Activated CD4-positive, alpha-beta T cell treated with anti-CD3 and anti-CD28 coated beads for 1 hour (primary cell): ENCODE results near the gene IMMT.
"Not testable (repeated sequence)": the region's sequence is repeated elsewhere in the genome, so short reads cannot be mapped to it uniquely, and the experiment has no call there.

Source experiments
- DNase-seq: peaks from one replicate; pipeline ENCODE4 v3.0.0-alpha.2; 2020

The IMMT gene

GRCh38 chr2:86195055-86195807 is at the start of gene IMMT:
TSS of gene IMMT (minus strand) at chr2:86195462. CDS start at chr2:86195382, 80 bp downstream.
- peak; percentile 91 for DNase-seq

GRCh38 chr2:86244781-86245180 is 49.5 kb upstream of the IMMT start:
- DNase-seq = not testable (repeated sequence)

- no peak for DNase-seq
Measured at GRCh38 chr2:86243950-86244733, 48.9 kb upstream of the IMMT start.

GRCh38 chr2:86243272-86243671 is 48.0 kb upstream of the IMMT start:
- no peak for DNase-seq

- DNase-seq = no peak
Measured at GRCh38 chr2:86241611-86242010, 46.3 kb upstream of the IMMT start.

- no peak for DNase-seq
Measured at GRCh38 chr2:86240251-86240650, 45.0 kb upstream of the IMMT start.

- no peak for DNase-seq
Measured at GRCh38 chr2:86239745-86240144, 44.5 kb upstream of the IMMT start.

- no peak for DNase-seq
Measured at GRCh38 chr2:86239326-86239725, 44.1 kb upstream of the IMMT start.

- peak; percentile 37 for DNase-seq
Measured at GRCh38 chr2:86238354-86238753, 43.1 kb upstream of the IMMT start.

GRCh38 chr2:86237172-86237571 is 41.9 kb upstream of the IMMT start:
- DNase-seq = no peak

- DNase-seq = no peak
Measured at GRCh38 chr2:86235196-86235980, 40.1 kb upstream of the IMMT start.

- DNase-seq = no peak
Measured at GRCh38 chr2:86234563-86235131, 39.4 kb upstream of the IMMT start.

- no peak for DNase-seq
Measured at GRCh38 chr2:86233436-86233835, 38.2 kb upstream of the IMMT start.

- no peak for DNase-seq
Measured at GRCh38 chr2:86232910-86233309, 37.6 kb upstream of the IMMT start.

GRCh38 chr2:86232373-86232784 is 37.1 kb upstream of the IMMT start:
- DNase-seq = no peak

GRCh38 chr2:86231680-86232372 is 36.6 kb upstream of the IMMT start:
- no peak for DNase-seq

- DNase-seq = no peak
Measured at GRCh38 chr2:86230961-86231360, 35.7 kb upstream of the IMMT start.

- no peak for DNase-seq
Measured at GRCh38 chr2:86229221-86229620, 34.0 kb upstream of the IMMT start.

GRCh38 chr2:86228574-86228973 is 33.3 kb upstream of the IMMT start:
- DNase-seq = not testable (repeated sequence)

- no peak for DNase-seq
Measured at GRCh38 chr2:86227685-86228084, 32.4 kb upstream of the IMMT start.

- no peak for DNase-seq
Measured at GRCh38 chr2:86226636-86227520, 31.6 kb upstream of the IMMT start.
